HG02588 (cell line): ENCODE data around the gene FBP1.

Source experiments
- ATAC-seq: cut with Tn5 transposase; IDR thresholded peaks from one replicate; pipeline ENCODE4 v1.9.1; 2021; ENCODE audit warnings: mild to moderate bottlenecking, moderate library complexity; ENCODE audit not compliant: unreplicated experiment

FBP1 gene

DNA sequence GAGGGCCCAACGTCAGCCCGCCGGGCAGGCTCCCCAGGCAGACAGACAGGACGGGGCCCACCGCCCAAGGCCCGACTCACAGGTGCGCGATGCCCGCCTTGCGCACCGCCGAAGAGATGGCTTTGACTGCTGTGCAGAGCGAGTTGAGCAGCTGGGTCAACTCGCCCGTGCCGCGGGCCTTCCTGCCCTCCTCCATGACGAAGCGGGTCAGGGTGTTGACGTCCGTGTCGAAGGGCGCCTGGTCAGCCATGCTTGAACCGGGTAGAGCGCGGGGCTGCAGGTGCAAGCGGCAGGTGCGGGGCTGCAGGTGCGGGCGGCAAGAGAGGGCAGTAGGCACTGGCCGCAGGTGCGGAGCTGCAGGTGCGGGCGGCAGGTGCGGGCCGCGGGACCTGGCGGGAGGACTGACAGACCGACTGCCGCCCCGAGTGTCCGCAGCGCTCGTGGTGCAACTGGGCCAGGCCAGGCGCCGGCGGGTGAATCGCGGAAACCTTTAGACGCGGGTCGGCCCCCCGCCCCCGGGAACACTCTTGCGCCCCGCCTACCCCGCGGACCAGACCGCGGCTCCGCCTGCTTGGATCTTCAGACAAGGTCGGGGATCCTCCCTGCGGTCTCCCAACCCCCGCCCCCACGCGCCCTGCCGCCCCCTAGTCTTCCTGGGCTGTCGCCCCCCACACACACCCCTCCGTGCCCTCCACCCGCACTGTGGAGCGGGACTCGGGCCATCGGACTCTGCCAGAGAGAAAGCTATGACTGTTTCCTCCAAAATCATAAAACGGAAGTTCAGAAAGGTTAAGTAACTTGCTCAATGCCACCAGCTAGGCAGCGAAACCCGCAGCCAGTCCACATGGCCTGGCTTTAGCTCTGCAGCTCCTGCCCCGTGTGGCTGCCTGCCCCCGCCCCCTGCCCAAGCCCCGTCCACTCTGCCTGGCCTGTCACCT is at the start of gene FBP1:
Gene FBP1, minus strand, starts transcription at position 458 of the 938 bp plus-strand sequence. Its CDS starts 208 bp downstream, at position 250.
- ATAC-seq = peak; percentile 56

DNA sequence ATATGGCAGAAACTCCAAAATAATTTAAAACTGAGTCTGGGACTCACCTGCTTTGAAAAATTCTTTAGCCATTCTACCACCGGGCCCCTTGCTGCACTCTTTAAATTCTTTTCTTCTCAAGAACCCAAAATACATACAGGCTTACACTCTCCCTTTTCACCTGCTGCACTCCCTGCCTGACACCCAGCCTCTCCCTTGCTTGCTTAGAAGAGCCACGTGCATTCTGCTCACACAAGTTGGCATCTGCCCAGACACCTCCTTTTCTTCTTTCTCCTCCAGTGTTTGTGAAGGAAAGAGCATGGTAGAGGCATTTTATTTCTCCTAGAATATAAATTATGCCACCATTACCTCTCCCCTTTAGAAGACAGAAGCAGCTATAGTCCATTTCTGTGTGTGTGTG is 48.1 kb upstream of the FBP1 start:
- ATAC-seq = no peak

DNA sequence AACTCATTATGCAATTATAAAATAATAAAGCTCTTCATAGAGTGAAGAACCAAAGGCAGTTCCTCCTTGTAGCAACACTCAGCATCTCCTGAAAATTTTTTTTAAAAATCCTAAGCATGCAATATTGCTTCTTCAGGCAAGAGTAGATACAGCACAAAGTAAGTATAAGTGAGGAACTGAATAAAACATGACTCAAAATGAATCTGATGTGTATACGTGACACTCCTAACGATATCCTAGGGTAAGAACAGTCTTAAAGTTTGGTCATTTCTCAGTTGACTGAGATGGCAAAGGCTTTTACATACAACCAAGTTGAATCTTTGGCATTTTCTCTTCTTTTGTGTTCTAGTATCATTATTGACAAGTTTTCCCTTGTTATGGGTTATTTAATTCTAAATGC is 46.0 kb upstream of the FBP1 start:
- no peak for ATAC-seq

DNA sequence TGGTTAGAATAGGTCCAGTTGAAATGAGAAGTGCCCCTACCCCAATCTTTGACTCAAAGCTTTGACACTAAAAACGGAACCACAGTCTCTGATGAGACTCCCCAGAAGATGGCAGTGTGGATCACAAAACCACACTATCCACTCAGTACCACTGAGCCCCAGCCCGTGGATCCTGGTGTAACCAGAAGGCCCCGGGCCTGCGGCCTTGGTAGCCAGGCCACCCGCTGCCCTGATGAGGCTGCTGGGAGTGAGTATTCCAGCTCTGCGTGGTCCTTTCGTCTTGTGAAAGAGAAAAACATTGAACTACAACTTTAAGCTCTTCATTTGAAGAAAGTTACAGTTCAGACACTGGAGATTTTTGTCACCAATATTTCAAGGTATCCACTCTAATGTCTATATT is 42.2 kb upstream of the FBP1 start:
- ATAC-seq = no peak

DNA sequence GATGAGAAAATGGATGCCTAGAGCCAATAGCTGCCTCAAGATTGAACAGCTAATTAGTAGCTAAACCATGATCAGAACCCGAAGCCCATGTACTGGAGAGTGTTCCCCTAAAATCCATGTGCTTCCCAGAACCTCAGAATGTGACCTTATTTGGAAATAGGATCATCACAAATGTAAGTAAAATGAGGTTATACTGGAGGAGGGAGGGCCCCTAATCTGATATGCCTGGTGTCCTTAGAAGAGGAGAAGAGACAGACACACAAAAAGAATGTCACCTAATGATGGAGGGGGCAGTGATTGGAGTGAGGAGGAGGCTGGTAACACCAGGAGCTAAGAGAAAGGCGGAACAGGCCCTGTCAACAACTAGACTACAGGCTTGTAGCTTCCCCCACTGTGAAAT is 41.3 kb upstream of the FBP1 start:
- no peak for ATAC-seq

DNA sequence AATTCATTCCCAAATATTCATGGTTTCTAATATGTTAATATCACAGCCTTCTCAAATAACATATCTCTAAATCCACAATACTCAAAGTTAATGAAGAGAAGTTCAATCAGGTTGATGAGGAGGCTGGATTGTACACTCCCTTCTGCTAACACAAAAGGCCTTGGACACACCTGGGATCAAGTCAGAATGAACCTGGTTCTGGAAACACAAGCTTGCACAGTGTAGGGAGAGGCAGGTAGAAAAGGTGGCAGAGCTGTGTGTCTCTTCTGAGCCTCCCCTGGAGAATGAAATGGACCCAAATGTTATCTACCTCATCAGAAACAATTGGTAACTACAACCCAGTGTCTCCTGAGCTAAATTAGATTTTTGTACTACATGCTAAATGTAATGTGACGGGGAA is 40.7 kb upstream of the FBP1 start:
- ATAC-seq = no peak

DNA sequence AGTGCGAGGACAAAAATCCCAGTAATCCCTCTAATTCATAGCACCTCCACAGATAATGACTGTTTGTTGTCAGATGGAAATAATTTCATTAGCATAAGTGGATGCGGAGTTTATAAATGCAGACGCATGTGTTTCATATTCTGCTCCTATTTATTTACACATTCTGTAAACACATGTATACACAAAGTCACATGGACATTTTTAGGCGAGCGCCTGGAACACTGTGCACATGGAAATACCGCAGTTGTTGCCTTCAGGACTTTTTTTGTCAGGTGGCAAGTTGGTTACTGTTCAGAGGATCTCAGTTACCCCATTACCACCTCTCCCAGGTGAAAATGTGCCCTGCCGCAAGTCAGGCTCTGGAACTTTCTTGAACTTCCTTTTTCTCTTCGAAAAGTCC is 40.3 kb upstream of the FBP1 start:
- no peak for ATAC-seq

DNA sequence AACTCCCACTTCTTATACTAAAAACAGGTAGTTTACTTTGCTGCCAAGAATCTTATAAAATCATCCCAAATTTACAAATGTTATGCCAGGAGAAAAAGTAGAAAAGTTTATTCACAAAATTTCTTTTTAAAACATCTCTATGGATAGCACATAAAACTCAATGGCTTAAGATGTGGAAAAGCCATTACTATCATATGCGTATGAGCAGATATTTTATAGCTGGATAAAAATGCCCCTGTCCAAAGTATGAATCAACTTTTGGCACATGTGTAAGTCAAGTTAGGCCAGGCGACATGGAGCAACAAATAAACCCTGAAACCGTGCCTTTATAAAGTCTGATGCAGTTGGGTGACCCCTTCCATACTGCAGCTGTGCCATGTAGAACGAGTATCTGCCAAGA is 38.6 kb upstream of the FBP1 start:
- no peak for ATAC-seq

DNA sequence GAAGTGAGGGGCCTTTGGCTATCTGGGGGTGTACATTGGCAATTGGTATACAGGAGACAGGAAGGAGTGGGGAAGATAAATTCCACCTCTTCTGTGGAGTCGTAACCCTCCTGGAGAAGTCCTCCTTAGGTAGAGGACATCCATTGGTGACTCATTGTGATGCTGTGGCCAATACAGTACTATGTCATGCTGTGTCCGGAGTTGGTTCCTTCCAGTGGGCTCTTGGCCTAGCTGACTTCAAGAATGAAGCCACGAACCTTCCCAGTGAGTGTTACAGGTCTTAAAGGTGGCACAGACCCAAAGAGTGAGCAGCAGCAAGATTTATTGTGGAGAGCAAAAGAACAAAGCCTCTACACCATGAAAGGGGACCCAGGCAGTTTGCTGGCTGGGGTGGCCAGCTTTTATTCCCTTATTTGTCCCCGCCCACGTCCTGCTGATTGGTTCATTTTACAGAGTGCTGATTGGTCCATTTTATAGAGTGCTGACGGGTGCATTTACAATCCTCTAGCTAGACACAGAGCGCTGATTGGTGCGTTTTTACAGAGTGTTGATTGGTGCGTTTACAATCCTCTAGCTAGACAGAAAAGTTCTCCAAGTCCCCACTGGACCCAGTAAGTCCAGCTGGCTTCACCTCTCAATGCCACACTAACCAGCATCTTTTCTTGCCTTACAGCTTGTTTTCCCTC is 37.3 kb upstream of the FBP1 start:
- no peak for ATAC-seq

DNA sequence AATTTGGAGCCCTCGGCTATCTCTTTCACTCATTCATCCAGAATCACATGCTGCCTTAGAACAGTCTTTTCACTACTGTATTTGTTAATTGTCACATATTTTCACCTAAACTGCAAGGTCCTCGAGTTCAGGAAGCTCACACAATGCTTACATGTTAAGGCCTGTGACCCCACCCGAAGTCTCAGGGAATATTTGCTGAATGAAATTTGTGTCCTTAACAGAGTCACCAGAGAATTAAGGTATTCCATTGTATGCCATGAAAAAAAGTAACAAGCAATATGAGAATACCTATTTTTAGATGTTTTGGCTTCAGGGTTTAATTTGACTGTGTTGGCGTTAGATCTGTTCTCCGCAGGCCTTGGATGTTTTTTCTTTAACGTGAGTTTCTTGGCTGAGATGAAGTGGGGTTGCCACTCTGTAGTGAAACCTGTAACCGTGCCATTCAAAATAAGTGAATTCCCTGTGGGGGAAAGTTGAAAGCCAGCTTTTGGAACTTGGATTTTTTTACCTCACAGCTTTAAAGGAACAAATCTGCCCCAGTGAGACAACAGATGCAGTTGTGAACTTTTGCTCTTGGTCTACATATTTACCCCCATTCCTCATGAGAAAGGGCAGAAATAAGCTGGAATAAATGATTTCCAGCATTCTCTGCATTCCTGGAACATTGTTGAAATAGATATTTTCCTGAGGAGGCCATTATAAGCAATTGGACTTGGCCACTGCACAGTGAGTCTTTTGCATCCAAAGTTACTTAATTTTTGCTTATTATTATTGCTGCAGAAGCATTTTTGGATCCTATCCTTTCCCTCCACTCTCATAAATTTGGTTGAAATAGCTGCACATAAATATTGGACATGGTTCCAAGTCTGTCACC is 35.9 kb upstream of the FBP1 start:
- no peak for ATAC-seq

DNA sequence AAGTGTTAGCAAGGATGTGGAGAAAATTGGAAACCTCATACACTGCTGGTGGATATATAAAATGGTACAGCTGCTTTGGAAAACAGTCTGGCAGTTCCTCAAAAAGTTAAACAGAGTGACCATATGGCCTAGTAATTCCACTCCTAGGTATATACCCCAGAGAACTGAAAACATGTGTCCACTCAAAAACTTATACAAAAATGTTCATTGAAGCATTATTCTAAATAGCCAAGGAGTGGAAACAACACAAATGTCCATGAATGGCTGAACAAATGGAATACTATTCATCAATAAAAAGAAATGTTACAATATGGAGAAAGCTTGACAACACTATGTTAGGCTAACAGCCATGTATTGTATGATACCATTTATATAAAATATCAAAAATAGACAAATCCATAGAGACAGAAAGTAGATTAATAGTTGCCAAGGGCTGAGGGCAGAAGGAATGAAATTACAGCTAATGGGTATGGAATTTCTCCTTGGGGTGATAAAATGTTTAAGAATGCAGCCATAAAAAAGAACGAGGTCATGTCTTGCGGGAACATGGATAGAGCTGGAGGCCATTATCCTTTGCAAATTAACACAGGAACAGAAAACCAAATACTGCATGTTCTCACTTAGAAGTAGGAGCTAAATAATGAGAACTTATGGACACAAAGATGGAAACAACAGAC is 33.6 kb upstream of the FBP1 start:
- ATAC-seq = no peak

DNA sequence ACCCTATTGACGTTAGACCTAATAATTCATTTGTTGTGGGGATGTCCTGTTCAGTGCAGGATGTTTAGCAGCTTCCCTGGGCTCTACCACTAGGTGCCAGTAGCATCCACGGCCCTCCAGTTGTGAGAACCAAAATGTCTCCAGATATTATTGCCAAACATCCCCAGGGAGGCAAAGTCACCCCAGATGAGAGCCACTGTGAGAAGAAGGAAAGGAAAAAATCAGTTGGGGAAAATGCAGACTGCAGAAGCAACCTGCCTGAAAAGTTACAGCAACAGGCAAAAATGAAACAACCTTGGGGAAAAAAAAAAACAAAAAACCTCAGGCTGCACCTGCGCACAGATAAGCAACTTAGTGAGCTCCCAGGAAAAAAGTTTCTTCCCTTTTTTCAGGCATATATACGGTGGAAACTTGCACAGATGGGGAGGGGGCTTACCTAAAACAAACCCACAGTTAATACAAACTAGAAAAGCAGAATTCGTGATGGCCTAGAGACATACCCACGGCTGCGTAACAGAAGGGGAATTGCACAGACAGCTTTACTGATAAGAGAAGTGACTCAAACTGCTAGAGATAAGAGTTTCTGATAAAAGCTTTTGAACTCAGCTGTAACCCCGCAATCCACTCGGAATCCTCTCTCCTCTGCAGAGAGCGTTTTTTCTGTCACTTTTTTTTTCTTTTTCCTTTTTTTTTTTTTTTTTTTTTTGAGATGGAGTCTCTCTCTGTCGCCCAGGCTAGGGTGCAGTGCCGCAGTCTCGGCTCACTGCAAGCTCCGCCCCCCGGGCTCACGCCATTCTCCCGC is 29.8 kb upstream of the FBP1 start:
- peak; percentile 66 for ATAC-seq

DNA sequence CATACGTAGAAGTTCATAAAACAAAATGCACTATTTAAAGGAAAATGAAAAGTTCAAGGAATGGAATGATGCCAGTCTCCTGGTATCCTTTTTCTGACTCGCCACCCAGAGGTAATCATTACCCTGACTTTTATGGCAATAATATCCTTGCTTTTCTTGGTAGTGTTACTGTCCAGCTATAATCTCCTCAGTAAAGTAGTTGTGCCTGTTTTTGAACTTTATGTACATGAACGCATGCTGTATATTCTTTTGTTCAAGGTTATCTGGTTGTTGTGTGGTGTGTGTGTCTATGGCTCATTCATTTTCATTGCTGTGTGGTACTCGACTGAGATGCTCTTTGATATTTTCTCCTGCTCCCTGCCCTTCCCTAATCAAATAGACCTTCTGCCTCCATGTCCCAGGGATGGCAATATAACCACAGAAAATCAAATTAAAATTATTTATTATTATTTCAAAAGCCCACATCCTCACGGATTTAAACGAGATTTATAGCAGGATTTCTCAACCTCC is 29.2 kb upstream of the FBP1 start:
- no peak for ATAC-seq

DNA sequence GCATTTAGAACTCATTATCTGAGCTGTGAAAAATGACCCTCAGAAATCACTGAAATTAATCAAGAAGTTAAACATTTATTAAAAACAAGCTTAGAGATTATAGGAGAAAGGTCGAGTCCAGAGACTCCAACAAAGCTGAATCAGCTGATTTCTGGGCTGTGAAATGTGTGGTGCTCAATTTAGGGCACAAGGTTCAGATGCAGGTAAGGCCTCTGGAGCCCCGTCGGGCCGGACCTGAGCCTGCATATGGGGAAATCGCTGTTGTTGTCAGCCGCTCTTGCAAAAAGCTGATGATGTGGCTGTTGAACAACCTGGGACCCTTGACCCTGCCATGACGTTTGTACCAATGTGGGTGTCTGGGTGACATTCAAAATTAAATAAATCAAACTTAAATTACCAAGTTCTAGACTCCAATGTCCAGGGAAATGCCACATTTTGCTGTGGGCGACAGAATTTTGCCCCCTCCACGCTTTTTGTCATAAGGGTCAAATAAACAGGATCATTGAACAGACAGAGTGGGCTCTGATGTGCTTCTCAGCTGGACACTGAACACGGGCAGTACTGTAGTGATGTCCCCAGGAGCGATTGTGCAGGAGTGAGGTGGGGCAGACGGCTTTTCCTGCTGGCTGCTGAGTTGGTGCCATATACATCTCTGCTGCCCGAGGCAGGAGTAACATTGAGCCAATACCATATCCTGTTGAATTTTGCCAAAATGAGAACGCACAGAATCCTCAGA is 27.2 kb upstream of the FBP1 start:
- ATAC-seq = no peak

DNA sequence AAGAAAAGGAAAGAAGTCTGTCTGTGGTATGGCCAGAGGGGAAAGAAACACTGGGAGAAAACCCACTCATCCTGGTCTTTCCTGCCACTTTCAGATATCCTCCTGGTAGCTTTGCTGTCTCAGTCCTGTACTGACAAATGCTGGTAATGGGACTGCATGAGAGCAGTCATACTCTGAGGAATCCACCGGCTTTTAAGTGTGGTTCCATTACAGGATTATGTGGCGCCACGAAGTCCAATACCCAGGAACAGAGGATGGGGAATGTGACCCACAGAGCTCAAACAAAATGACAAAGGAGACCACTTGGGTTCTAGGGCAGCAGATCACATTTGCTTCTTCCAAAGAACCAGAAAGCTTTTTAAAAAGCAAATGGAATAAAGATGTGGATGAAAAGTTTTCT is 26.3 kb upstream of the FBP1 start:
- no peak for ATAC-seq

DNA sequence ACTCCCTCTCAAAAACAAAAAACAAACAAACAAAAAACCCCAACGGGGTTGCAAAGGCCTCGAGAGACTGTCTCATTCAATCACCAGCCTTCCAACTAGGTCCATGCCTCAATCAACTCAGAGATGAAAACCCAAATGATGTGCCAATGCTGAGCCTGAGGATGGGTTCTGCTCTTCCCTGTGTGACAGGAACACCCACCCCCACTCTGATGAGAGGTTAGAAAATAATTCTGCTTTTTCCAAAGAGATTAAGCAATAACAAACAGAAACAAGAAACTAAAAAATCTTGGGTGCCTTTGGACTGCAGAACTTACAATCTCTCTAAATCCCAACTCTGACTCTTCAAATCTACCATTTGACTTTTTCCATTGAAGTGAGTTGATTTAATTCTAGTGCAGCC is 25.5 kb upstream of the FBP1 start:
- no peak for ATAC-seq

DNA sequence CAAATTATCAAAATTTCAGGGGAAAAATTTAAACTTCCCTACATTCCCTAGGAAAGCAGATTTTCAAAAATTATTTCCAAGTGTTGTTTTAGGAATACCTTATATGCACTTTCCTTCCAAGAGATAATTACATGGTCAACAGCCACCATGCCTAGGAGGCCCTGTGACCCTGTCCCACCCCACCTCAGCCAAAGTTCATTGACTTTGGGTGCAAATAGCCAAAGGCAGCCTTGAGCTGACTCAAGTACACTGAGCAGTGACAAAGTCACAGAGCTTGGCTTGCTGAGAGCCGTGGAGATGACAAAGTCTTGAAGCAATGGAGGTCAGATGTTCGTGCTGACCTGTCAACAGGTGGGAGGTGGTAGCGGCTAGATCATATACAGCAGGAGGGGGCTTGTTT is 24.3 kb upstream of the FBP1 start:
- no peak for ATAC-seq

DNA sequence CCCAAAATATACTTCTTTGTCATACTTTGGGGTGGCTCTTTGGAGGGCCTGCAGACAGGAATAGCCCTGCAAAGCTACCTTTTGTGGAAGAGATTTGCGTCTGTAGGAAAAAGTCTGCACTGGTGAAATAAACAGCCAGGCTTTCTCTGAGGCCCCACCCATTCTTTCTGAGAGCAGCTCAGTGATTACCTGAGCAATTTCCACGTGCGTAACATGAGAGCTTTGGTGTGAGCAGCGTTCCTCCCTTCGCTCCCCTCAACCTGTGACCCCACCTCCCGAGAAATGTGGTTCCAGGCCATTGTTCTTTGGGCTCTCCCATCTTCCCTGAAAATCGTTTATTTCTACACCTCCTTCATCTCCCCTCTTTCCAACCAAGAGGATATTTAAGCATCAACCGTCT is 23.8 kb upstream of the FBP1 start:
- ATAC-seq = no peak
